Measurements from ENCODE around the gene ELF1.

GRCh38 chr13:40922437-40923040 is 96.6 kb downstream of the ELF1 start:
- no peak for TF ChIP-seq SIN3A (IDR thresholded peaks at IDR 0.05; ENCODE audit: borderline replicate concordance, low read depth, low read length)
- TF ChIP-seq RCOR1 (IDR thresholded peaks at IDR 0.05; ENCODE audit: low read length): no peak
- no peak for TF ChIP-seq NFIC (IDR thresholded peaks at IDR 0.05; ENCODE audit: borderline replicate concordance)
- TF ChIP-seq, protein P1, sequence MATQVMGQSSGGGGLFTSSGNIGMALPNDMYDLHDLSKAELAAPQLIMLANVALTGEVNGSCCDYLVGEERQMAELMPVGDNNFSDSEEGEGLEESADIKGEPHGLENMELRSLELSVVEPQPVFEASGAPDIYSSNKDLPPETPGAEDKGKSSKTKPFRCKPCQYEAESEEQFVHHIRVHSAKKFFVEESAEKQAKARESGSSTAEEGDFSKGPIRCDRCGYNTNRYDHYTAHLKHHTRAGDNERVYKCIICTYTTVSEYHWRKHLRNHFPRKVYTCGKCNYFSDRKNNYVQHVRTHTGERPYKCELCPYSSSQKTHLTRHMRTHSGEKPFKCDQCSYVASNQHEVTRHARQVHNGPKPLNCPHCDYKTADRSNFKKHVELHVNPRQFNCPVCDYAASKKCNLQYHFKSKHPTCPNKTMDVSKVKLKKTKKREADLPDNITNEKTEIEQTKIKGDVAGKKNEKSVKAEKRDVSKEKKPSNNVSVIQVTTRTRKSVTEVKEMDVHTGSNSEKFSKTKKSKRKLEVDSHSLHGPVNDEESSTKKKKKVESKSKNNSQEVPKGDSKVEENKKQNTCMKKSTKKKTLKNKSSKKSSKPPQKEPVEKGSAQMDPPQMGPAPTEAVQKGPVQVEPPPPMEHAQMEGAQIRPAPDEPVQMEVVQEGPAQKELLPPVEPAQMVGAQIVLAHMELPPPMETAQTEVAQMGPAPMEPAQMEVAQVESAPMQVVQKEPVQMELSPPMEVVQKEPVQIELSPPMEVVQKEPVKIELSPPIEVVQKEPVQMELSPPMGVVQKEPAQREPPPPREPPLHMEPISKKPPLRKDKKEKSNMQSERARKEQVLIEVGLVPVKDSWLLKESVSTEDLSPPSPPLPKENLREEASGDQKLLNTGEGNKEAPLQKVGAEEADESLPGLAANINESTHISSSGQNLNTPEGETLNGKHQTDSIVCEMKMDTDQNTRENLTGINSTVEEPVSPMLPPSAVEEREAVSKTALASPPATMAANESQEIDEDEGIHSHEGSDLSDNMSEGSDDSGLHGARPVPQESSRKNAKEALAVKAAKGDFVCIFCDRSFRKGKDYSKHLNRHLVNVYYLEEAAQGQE (IDR thresholded peaks at IDR 0.05; ENCODE audit: low read depth, low read length): no peak
- TF ChIP-seq EP300 (IDR thresholded peaks at IDR 0.05; ENCODE audit: borderline replicate concordance in 1 of 2, low read depth in 1 of 2, low read length in 1 of 2): no peak
- no peak for TF ChIP-seq GATA2 (CRISPR knock-in tag; IDR thresholded peaks at IDR 0.05)
- TF ChIP-seq, protein P2, sequence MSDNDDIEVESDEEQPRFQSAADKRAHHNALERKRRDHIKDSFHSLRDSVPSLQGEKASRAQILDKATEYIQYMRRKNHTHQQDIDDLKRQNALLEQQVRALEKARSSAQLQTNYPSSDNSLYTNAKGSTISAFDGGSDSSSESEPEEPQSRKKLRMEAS (IDR thresholded peaks at IDR 0.05; ENCODE audit: low read depth): no peak
- TF ChIP-seq CTCF (IDR thresholded peaks at IDR 0.05): no peak
- TF ChIP-seq JUND (IDR thresholded peaks at IDR 0.05): no peak
- TF ChIP-seq YY1 (IDR thresholded peaks at IDR 0.05; ENCODE audit: low read depth): no peak
- no peak for TF ChIP-seq CHD2 (IDR thresholded peaks at IDR 0.05; ENCODE audit: low read length, partially characterized antibody)
- TF ChIP-seq RXRA (IDR thresholded peaks at IDR 0.05; ENCODE audit: borderline replicate concordance, low read depth): no peak
- TF ChIP-seq RAD21 (IDR thresholded peaks at IDR 0.05; ENCODE audit: low read length): no peak

Data from SK-N-SH (cell line).